Activated naive CD4-positive, alpha-beta T cell treated with Interleukin-2 at 50 U/mL for 16 hours (primary cell): ENCODE data around the gene PDE7B.

ENCODE experiments used
- DNase-seq: peaks from one replicate; pipeline ENCODE4 v3.0.0-alpha.2; 2020

PDE7B gene

DNA sequence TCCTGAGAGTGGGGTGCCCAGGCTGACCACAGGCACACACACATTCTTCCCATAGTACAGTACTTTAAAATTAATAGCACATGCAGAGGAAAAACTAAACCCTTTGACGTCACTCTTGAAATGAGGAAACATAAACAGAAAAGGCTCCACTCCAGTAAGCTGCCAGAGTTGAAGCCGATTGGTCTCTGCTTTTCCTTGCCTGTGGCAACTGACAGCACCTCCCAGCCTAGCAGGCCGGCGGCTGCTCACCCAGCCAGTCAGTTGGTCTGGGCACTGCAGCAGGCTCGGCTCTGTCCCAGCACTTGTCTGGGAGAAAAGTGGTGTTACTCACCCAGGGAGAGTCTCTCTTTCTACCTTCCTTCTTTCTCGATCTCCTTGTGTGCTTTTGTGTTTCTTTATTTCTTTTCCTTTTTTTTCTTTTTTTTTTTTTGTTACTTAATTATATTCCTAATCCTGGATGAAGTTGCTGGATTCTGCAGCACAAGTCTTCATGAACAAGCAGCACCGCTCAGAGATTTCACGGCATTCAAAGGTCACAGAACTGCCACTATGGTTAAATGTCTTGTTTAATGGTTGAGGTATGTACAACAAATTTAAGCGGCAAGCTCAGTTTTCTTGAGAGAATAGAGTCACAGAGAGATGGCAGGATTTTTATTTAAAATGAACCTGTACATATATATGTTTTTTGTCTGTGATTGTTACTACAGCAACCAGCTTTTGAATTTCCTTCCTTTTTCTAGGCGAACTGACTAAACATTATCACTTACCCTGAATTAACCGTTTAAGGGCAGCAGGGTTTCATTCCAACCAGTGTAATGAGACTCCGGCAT lies at the start of gene PDE7B:
TSS of gene PDE7B (plus strand) at position 260 of the 830 bp plus-strand sequence.
- peak; percentile 18 for DNase-seq

DNA sequence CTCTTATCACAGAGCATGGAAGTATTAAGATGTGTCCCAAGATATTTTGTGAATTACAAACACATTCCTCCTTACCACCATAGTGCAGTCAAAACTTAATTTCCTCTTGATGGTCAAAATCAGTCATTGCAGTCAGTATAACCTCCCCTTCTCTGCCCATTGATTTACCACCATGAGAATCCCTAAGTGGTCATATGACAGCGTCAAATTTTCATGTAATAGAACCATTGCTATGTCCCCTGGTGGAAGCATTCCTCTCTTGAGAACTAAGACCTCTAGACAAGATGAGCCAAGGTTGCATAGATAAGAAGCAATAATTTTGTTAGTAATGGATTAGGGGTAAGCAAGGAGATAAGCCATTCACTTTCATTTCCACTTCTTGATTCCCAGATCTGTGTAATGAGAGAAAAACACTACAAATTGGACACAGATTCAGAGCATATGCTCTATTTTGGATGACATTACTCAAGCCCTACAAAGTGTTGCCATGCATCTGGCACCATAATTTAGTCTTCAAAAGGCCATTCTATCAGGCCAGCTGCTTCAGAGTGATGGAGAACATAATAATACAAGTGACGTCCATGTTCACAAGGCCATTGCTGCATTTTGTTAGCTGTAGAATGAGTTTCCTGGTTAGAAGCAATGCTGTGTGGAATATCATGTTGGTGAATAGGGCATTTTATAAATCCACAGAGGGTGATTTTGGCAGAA lies 49.6 kb upstream of the PDE7B start:
- DNase-seq = no peak

DNA sequence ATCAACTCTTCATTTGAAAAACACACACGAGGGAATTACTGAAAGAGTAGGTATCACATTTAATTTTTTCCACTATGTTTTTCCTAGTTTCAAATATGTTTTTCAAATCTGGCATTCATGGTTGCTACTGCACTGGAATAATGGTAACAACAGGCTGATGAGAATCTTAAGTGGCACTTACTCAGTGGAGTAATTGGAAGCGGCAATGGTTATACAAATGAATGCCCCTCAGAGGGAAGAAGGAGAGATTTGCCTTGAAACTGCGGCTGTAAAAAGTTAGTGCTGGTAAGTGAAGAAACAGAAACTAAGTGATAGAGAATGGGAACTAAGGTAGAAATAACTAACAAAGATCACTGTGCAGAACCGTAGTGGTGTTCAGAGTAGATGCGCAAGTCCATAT lies 41.0 kb upstream of the PDE7B start:
- DNase-seq = no peak

DNA sequence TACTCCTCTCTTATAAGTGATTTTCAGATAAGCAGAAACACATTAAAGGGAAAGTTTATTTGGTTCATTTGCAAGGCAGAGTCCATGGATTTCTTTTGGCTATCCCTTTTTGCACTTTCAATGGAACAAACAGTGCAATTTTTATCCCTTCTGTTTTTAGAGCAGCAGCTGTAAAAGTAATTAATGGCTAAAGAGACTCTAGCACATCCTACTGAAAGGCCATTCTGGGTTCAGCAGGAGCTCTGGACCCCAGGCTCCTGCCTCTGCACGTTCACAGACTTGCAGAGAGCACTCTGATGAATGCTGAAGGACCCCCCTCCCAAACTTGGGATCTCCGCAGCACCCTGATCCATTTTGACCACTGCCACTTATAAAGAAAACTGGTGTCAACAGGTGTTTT lies 40.3 kb upstream of the PDE7B start:
- no peak for DNase-seq

DNA sequence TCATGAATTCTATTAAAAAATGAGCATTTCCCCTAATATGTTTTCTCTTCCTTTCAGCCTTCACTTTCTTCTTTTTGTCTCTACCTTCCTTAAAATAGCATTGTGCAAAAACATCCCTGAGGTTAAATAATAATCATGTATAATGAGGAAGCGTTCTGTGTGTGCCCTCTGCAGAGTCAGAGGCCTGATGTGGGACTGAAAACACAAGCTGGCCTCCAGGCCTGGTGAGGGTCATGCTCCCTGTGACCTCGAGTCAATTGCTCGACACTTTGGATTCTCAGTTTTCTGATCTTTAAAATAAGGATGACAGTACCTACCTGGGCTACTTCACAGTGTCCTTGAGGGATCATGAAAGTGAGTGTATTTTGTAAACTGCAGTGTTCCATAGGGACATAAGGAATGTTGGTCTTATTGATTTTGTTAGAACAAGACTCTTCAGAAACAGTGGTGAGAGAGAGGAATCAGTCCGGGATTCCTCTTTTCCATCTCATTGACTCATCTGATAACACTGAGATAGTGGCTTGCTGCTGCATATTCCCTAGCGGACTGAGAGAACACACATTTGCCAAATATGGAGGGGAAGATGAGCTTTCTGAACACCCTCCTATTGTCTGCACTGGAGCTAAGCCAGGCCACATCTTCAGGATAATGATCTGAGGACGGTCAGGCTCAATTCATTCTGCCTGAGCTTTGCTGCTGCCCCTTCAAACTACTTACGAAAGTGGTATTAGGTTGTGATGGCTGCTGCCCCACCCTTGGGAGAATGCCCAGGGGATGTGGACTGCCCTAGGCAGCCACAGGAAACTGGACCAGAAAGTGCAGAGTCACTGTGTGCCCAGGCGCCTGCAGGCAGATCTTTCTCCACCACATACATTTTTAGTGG lies 39.6 kb upstream of the PDE7B start:
- no peak for DNase-seq

DNA sequence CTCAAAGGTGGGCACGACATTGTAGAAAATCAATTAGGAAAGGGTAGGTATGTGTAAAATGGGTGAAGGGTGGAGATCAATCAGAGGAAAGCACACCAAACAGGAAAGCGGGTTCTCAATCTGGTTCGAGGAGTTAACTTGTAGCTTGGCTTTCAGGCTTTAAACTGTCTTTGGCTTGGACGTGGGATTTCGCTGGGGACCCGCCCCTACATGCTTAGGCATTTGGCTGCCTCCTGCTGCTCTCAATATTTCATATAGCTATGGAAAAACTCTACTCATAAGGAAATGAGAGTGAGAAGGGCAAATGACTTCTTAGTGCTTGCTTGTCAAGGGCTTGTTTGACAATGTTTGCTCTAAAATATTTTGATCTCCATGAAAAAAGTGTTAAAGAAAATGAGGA lies 38.1 kb upstream of the PDE7B start:
- no peak for DNase-seq

DNA sequence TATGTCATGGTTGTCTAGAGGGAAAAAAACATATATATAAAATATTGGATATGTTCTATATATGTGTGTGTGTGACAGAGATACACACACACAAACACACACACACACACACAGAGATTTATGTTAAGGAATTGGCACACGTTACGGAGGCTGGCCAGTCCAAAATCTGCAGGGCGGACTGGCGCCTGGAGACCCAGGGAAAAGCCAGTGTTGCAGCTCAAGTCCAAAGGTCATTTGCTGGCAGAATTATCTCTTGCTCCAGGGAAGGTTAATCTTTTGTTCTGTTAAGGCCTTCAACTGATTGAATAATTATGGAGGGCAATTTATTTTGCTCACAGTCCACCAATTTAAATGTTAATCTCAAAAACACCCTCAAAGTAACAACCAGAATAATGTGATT lies 37.5 kb upstream of the PDE7B start:
- DNase-seq = no peak

DNA sequence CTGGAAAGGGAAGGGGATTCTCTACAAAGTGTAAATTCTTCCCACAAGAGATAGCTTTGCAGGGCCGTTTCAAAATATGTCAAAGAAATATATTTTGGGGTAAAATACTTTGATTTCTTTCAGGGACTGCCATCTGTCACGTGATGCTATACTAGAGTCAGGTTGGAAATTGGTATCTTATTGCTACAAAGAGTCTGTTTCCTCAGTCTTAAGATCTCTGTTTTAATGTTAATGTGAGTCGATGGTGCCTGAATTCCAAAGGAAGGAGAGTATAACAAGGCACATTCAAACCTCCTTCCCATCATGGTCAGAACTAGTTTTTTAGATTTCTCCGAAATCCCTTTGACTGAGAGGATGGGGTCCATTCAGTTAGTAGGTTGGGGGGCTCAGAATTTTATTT lies 36.3 kb upstream of the PDE7B start:
- DNase-seq = no peak

DNA sequence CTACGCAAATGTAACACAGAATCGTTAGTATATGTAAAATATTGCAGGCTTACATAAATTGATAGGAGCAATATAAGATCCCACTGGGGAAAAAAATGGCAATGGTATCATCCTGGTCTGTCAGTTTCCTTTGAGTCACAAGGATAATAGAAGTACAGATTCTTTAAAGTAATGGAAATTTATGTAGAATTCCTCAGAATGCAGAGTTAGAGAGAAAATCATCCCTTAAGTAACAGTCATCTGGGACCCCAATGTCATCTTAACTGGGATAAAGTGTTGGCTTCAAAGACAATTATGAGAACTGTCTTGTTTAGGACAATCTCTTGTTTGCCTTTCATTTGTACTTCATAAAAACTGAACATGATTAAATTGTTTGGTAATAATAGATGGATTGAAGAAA lies 34.5 kb upstream of the PDE7B start:
- no peak for DNase-seq

DNA sequence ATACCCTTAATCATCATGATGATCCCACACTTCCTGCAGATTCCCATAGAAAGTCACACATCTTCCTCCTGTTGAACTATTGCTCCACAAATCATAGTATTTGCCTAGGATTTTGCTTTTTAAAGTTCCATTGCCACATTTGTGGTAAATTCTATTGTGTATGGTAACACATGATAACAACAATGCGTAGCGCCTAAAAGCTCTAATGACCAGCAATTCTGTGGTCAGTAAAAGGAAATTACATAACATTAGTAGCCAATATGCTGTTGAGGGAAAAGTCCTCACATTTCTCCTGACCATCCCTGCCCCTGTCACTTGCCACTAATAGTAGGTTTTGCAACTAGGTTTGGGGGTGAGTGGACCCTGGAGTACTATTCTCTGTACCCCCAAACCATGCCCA lies 31.8 kb upstream of the PDE7B start:
- DNase-seq = no peak

DNA sequence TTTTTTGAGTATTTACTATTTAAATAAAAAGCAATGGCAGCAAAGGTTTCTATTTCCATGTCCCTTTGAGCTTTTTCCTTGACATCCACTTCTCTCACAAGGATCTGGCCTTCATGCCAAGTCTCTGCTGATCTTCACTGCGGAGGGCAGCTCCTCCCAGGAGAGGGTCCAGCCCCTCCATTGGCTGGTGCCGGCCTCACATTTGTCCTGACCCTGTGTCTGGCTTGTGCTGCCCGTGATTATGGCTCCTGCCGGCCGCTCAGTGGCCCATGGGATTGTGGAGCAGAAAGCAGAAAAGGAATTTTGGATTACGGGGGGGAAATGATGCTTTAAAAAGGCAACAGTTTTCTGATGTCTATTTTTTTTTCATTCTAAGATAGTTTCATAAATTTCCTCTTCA lies 31.2 kb upstream of the PDE7B start:
- no peak for DNase-seq

DNA sequence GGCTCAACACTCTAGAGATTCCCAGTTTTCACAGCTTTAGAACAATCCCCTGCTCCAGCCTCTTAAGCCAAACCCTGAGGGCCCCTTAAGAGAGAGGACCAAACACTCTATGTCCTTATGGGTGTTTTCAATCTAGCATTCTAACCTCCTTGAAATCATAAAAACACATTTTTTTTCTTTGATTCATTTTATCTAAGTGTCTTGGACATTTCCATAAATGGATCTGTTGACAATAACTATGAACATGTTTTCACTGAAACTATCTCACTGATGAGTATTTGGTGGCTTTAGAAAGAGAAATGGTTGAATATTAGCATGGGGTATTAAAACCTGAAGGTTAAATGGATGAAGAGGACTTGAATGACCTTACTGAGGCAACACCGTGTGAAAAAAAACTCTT lies 27.6 kb upstream of the PDE7B start:
- DNase-seq = no peak

DNA sequence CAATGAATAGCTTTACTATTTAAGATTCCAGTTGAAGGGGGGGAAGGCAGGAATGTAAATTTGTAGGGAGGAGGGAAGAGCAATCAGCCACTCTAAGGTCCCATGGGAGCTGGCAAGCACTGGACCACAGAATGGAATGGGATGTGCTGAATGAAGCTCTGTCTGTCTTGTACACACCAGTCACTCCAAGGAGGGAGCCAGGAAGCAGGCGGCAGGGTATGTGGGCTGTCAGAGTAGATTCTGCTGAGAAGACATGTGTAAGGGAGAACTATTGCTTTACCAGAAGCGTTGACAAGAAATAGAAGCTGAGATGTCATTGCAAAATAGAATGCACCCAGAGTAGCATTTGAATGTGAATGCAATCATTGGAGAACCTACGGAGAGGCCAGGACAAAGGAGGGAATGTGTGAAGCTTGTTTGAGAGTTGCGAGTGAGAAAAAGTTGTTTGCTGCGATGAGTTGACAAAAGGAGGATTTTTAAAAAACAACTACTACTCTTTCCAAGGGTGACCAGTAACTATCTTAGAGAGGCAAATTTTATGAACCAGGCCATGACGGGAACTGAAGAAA lies 25.2 kb upstream of the PDE7B start:
- no peak for DNase-seq

DNA sequence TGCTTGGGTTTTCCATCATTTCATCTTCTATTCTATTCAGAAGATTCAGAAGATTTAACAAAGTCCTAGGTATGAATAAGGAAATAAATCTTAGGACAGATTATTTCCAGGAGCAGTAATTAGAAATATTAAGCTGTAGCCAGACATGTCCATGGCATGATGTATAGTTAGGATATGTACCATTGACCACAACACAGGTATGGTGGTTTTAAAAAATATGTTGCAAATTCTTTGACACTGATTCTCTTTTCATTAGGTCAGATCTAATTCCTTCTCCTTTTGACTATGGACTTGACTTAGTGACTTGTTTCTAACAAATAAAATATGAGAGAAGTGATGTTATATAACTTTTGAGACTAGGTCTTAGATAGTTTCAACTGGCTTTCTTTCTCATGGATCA lies 23.5 kb upstream of the PDE7B start:
- DNase-seq = no peak

DNA sequence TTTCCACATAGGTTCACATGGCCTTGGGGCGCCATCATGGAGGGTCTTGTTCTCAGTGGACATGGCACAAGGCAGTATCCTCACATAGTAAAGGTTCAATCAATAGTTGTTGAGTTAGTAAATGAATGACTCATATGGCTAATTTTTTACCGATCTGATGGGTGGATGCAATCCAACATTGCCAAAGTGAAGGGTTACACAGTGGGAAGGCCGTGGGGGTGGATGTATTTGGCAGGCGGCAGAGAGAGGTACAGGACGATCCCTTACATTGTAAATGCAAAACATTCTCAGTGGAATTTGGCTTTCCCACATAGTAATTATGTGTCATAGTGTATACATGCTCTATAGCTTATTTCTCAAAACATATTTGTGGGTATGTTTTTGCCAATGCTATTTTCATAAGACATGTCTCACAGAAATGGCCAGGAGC lies 21.0 kb upstream of the PDE7B start:
- DNase-seq = no peak

DNA sequence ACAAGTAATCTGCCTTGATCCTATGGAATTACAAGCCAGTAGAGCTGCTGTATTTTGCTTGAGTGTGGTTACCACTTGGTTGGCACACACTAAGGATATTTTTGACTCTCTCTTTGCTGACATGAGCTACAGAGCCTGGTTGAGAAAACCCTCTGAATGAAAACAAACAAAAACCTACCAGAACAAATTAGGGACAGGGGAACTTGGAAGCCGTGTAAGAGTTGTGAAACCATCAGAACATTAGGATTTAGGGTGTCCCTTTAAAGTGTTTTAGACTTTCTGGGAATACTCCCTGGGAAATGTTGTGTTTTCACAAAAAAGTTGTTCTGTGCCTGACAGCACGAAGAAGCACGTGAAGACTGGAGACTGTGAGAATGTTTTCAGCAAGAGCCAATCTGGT lies 20.5 kb upstream of the PDE7B start:
- DNase-seq = no peak

DNA sequence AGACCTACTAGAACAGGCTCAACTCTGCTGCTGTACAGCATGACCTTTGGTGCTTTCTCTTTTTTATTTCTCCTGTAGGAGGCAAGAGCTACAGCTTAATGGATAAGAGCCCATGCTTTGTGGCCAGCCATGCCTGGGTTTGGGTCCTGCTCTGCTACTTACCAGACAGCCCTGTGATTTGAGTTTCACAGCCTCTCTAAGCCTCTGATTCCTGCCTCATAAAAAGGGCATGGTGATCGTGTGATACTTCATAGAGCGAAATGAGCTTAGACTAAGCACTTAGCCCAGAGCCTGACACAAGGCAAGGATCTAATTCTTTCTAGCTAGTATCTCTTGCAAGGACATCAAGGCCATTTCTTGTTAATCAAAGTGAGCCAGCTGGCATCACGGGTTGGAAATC lies 19.3 kb upstream of the PDE7B start:
- DNase-seq = no peak

DNA sequence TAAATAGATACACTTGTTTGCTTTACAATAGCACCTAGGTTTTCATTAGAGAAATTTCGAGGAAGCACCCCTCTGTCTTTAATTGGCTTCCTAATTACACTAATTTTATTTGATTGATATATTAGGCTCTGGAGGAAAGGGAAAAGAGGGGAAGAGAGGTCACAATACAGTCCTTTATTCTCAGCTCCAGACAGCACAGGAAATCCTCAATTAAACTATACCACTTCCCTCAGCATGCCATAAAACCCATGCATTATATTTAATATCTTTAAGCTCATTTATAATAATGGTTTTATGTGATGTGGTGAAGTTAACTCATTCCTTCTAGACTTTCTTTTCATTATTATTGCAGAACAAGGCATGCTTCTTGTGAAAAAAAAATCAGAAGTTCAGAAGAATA lies 17.7 kb upstream of the PDE7B start:
- no peak for DNase-seq

DNA sequence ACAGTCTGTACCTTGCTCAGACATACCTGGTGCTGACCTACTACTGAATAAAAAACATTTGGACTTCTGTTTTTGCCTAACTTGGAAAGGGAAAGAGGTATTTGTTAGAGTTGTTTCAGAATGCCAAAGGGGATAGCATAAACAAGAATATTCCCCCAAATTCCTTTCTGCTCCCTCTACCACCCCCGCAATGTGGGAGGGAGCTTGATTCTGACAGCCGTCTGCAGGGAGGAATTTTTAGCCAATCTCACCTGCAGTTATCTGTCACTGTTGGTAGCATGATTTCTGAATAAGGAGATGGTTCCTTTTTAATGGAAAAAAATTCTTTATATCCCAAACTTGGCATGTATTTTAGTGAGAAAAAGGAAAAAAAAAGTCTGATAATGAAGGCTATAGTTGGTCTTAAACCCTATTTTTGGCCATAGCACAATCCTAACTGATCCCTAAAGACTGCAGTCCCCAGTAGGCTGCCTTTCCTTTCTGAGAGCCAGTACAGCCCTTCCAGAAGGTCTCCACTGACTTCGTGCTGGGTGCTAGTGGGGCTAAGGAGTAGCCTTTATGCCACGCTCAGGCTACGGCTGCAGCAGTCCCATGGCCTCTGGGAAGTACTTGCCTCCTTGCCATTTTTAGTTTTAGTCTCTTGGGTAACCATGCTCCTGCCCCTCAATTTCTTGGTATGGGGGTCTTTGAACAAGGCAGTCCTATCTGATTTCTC lies 13.6 kb upstream of the PDE7B start:
- no peak for DNase-seq

DNA sequence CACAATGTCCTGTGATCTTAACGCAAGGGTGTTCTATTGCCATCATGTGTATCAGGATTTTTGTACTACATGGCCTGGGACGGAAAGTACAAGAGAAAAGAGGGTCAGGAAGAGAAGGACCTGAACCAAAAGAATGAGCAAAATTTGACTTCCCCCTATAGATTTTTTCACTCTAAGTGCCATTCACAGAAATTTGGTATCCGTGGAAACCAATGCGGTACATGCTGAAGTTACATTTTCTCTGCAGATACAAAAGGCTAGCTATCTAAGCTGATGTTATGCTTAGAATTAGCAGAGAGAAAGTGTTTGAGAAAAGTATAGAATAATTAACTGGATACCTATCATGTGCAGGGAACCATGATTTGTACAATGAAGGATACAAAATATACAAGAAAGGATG lies 12.4 kb upstream of the PDE7B start:
- no peak for DNase-seq

DNA sequence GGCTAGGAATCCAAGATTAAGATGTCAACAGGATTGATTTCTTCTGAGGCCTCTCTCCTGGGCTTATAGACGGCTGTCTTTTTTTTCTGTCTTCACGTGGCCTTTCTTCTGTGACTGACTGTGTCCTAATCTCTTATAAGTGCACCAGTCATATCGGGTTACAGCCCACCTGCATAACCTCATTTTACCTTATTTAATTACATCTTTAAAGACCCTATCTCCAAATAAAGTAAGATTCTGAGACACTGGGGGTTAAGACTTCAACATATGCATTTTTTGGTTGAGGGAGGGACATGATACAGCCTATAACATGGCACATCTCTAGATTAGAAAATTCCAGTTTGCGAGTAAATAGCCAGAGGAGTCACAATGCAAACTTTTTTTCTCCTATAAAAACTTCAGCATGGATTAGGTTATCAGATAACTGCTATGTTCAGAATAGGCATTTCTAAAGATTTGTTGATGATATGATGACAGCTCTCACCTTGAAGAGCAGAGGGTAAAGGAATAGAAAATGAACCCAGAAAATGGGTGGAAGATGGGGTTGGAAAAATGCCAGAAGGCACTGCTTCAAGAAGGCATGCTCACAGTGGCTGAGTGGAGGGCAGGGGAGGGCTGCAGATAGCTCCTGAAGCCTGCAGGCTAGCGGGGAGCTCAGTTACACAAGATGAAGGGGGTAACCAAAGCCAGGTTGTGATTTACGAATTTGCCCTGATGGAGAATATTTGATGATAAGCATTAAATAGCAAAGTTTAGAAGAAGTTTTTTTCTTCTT lies 8.7 kb upstream of the PDE7B start:
- DNase-seq = no peak

DNA sequence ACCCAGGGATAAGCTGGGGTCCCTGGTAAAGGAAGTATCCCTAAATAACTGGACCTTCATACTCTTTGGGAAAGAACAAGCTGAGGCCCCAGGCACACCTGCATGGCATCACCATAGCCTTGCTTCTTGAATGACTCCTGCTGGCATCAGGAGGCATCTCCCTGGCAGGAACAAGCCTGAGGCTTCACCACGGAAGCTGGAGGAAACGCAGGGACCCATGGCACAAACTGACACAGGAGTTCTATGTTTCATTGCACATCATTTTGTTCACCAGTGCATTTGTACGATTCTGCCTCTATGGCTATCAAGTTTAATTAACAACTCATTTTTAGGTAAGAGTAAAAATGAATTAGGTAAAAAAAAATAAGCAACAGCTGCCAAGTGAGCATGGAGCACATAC lies 619 bp upstream of the PDE7B start:
- no peak for DNase-seq
